NCI-H2081 (cell line): ENCODE results near the gene TTYH3.

Experiments used
- DNase-seq, 2 experiments: peaks; one replicate each; lab custom pipeline; 2025; lab: John Stamatoyannopoulos, UW

Gene TTYH3

DNA sequence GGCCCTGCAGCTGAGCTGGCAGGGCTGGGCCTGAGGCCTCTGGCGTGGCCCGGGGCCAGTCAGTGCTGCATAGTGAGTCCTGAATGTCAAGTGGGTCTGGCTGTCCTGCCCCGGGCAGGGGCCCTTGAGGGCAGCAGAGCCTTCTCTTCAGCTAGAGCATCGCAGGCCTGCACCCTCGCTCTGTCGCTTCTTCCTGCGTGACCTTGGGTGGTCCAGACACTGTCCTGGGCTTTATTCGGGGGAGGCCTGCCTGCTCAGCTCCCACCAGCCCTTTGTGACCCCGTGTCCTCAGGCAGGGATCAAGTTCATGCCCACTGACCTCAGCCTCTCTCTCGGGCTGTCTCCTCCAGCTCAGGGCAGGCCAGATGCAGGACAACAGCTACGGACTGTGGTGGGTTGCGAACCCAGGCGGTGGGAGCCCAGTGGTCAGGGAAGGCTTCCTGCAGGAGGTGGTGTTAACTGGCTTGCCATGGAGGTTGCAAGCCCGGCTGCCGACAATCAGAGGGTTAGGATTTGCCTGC, 3.4 kb downstream of the TTYH3 start:
- no peak for DNase-seq

DNA sequence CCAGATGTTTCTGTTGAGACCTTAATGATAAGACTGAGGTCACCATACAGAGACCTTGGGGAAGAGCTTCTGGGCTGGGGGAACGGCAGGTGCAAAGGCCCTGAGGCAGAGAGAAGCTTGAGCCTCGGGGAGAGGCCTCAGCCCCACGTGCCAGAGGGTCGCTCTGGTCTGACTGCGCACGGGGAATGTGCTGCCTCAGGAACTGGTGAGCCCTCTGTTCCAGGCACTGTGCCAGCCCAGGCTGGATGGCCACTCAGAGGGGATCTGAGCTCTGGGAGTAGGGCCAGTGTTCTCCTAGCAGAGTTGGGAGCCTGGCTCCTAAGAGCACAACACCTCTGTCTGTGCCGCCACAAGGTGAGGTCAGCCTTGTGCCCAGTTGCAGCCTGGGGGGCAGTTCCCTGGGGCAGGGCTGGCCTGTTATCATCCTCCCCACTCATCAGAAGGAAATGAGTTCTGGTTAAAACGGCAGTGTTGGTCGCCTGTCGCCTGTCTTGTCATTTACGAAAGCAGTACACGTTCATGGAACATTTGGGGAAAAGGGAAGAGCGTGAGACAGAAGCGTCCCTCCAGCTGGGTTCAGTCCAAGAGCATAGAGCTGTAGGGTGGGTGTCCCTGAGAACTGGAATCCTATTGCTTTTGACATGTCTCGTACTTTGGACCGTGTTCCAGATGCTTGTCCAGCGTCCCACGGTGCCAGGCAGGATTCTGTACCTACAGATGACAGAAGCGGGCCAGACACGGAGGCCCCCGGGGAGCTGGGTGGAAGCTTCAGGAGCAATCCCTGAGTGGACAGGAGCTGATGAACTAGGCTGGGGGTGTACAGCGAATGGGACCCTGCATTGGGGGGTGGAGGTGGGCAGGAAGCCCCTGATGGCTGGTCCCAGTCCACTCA, 4.3 kb downstream of the TTYH3 start:
- DNase-seq: no peak

DNA sequence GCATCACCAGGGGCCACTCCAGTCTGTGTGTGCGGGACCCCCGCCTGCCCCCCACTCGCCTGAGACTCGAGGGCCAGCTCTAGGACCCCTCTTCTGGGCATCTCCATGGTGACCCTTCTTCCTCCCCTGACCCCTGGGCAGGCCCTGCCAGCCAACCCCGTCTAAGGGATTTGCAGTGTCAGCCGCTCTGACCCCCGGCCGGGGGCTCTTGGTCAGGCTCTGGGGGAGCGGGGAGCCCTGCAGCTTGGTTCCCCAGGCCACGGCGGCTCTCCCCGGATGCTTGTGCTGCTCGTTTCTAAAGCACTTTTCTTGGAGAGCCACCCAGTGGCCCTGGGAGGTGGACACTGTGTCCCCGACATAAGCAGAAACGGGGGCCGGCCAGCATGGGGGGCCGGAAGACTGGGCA, 5.3 kb downstream of the TTYH3 start:
- DNase-seq: no peak

DNA sequence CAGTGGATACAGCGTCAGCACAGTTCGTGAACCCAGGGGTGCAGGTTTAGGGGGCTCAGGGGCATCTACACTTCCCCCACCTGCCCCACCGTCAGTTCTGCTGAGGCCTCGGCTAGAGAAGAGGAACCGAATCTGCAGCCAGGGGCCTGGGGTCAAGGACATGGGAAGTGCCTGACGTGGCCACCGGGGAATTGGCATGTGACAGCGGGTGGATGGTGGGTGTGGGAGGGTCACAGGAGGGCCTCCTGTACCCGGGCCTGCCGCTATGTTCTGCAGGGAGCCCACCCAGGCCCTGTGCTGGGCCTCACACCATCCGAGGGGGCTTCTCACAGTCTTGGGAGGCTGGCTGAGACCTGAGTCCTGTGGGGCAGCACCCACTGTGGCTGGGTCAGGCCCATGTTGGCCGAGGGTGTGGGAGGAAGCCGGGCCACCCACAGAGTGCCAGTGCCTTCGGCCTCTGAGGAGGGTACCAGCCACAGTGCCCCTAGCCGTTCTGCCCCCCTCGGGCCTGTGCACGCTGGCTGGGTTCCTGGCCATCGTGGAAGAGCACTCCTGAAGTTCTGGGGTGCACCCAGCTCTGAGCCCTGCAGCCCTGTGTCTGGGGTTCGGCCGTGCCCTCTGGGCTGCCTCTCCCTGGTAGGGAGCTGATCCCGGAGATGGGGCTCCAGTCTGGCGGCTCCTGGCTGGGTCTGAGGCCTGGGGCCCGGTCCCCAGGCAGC, 5.9 kb downstream of the TTYH3 start:
- DNase-seq: no peak

DNA sequence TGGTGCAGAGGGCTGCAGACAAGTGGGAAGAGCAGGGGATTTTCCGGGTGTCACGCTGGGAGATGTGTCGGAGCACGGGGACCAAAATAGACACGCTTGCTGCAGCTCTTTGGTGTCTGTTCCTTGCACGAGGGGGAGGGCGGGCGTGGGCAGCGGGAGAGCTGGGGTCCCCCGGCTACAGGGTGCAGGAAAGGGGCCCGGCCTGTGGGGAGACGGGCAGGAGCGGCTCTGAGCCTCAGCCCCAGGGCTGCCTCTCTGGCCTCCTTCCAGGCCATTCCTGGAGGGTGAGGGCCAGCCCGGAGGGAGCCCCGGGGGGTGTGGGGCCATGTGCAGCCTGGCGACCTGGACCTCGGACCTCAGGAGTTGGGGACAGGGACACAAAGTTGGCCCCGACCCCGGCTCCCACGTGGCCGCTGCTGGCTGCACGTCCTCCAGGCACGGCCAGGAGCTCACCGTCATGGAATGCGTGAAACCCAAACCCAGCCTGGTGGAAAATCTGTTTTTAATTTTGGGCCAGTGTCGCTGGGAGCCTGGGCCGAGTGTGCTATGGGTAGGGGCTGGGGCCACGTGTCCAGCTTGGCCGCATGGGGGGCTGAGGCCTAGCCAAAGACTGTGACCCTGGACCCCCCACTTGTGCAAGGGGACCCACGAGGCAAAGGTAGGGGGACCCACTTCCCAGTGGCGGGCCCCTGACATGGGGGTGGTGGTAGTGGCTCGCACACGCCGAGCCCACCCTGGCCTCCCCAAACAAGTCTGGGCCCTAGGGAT, 6.6 kb downstream of the TTYH3 start:
- DNase-seq: no peak

DNA sequence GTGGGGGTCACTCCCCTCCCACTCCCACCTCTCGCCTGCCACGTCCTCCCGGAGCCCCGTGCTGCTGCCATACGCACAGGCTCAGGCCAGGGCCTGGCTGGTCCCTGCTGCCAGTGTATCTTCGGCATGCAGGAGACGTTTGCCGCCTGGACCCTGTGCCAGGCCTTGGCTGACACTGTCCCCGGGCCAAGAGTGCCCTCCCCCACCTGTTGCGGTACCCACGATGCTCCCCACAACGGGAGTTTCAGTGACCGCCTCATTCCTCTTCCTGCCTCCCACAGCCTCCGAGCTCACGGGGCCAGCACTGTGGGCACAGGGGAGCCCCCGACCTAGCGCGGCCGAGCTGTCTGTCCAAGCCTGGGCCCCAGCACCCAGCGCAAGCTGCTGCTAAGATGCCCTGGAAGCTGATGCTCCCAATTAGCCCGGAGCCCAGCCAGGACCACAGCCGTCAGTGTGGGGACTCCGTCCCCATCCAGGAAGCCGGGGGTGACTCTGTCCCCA, 7.4 kb downstream of the TTYH3 start:
- DNase-seq: no peak

DNA sequence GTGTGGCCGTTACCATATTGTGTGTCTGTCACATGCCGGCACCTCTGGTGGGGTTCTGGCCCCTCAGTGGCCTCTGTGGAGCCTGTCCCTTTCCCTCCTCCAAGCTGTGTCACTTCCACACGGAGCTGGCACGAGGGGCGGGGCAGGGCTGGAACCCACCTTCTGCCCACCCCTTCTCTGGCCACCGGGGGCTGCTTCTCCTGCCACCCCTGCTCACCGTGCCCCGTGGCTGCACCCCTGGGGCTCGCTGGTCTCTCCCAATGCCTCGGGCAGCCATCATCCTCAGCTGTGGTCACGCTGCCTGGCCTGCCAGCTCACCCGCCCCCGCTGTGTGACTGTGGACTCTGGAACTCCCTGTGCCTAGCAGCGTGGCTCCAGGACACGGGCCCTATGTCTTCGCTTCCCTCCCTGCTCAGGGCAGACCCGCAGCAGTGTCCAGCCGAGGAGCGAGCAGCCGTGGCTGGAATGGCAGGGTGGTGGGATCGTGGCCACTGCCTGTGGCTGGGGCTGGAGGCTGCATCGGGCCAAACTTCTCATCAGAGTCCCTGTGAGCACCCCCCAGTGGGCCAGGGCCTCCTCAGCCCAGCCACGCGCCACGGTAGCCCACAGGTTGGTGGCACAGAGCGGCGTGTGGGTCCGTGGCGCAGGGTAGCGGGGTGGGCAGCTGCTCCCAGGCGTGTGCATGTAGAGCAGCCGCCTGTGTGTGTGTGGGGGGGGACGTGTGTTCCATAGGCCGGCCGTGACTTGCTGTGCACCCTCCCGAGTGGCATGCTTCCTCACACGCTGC, 8.1 kb downstream of the TTYH3 start:
- DNase-seq: no peak

DNA sequence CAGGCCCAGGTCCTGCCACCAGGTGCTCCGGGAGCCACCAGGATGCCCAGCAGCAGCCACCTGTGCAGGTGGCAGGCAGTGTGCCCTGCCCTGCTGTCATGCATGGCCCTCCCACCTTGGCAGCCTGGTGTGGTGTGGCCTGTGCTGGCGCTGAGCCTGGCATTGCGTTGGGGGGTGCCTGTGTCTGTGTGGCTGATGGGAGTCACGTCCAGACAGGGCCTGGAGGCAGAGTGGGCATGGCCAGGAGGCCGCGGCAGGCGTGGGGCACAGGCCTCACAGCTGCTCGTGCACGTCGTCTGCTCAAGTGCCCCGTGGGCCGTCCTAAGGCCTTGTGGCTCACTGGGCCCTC, 8.7 kb downstream of the TTYH3 start:
- peak in 1 of 2 experiments; percentile 63 for DNase-seq

DNA sequence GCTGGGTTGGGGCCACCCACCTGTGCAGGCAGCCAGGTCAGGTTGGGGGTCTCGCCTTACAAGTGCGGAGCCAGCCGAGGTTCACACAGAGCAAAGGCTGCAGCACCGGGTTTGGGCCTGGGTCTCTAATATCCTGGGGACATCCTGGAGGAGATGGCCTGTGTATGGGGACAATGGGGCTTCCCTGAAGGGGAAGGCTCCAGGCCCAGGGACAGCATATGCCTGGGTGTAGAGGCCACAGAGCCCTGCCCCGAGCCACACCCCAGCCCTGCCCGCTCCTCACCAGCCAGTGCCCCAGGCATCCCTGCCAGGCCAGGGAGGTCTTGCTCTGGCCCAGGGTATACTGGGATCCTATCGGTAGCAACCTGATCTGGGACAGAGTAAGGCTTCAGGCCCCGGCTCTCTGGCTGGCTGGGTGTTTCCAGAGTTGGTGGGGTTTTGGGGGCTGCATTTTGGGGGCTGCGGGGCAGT, 9.1 kb downstream of the TTYH3 start:
- no peak for DNase-seq

DNA sequence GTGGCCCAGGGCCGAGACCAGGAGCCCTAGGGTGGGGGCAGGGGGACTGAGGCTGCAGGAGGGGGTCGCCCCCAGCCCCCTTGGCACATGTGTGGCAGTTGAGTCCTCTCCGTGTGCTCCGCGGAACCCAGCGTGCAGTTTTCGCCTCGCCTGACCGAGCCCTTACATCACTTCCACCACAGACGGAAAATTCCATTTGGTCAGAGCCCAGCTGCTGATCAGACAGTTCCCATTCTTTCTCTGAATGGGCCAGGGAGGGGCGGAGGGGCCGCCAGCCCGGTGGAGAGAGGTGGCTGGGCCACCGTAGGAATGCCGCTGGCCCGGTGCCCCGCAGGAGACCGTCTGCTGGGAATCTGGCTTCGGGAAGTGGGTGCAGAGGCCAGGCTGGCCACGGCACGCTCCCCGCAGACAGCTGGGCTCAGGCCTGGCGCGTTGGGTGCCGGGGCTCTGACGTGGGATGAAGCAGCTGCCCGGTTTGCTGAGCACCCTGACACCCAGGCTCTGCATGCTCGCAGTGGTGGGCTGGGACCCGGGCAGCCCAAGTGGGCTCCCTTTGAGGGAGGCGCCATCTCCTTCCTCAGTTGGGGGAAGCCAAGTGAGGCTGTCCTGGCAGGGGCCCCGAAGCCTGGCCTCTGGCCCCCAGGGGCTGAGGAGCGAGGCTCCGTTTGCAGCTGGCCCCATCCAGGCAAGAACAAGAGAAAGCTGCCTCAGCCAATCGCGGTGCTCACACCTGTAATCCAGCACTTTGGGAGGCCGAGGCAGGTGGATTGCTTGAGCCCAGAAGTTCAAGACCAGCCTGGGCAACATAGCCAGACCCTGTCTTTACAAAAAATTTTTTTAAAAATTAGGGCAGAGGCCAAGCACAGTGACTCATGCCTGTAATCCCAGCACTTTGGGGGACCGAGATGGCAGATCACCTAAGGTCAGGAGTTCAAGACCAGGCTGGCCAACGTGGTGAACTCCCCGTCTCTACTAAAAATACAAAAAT, 9.9 kb downstream of the TTYH3 start:
- no peak for DNase-seq

DNA sequence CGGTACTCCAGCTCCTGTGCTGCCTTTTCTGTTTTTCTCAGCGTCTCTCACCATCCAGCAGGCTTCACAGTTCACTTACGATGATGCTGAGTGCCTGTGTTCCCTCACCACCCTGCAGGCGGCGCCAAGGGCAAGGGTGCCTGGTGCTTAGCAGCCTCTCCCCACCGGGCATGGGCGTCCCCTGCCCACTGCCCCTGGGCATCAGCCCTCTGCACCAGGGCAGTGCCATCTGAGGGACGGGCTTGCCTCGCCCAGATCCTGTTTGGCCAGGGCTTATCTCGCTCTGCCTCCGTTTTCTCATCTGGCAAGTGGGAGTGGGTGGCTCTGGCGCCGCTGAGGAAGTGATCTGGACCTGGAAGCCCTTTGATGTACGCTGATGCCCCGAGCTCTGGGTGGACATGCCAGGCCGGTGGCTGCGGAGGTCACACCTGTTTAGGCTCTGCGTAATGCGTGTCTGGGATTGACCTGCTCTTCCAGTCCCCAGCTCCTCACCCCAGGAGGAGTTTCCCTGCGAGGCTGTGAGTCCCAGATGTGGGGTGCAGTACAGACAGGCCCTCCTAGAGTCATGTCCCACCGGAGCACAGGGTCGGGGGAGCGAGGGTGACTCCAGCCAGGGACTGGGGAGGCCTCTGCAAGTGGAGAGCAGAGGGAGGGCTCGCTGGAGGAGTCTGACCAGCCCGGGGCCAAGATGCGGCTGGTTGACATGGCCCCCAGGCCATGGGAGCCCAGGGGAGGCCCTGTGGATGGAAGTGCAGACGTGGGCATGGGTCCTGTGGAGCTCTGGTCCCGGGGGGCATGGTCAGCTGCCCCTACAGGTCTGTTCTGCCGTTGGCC, 11.8 kb downstream of the TTYH3 start:
- no peak for DNase-seq

DNA sequence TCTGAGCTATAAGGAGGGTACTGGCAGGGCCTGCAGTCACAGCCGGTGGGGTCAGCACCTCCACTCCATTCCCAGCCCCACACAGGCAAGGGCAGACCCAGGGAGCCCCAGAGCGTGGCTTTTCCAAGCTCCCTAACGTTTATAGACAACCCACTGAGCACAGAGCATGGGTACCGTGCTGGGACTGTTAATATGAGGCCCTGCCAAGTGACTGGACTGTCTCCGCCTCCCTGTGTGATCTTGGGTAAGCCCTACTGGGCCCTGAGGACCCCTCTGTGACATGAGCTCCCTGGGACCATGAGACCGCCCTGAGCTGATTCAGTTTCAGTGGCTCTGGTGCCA, 12.4 kb downstream of the TTYH3 start:
- no peak for DNase-seq

DNA sequence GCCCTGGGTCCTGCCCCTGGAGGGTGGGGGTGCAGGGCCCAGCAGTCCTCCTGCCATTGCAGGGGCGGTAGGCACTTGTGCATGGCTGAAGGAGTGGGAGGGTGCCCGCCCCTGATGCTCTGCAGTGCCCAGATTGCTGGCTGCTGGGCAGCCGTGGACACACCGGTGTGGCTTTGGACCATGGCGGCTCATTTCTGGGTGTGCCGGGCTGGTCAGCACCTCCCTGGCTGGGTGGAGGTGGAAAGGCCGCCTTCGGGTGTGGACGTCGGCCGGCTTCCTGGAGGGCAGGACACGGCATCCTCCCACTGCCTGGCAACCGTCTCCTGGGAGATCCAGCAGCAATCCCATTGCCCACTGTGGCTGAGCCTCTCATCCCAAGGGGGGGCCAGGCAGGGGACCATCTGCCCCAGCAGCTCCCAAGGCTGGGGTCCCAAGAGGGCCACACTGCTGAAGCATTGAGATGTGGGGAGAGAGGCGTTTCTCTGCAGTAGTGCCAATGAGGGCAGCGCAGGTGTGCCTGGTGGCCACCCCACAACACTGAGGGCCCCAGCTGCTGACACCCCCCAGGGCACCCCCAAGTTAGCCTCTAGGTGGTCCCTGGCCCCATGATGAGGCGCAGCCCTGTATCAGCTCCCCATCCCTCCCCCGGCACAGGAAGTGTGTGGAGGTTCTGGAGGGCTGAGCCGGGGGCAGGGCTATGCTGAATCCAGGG, 12.9 kb downstream of the TTYH3 start:
- DNase-seq: no peak

DNA sequence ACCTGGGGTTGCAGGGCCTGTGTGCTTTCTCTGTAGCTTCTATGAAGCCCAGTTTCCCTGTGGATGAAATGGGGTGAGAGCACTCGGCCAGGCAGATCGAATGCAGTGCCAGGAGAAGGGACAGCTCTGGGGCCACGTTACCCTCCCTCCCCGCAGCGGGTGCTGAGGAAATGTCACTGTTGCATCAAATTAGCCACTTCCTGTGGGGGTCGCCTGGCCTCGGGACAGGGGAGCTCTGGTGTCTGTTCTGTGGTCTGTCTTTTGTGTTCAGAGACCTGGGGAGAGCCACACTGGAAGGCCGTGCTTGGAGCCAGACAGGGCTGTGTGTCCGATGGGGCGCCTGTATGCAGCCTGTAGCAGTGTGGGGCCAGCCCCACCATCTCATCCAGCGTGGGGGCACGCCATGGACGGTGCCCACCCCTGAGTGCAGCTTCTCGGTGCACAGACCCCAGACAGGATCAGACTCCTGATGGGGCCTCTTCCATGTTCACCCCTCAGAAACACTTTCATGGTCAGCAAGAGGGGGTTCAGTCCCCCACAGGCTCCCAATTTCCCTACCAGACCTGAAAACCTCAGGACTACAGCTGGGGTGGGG, 13.6 kb downstream of the TTYH3 start:
- no peak for DNase-seq

DNA sequence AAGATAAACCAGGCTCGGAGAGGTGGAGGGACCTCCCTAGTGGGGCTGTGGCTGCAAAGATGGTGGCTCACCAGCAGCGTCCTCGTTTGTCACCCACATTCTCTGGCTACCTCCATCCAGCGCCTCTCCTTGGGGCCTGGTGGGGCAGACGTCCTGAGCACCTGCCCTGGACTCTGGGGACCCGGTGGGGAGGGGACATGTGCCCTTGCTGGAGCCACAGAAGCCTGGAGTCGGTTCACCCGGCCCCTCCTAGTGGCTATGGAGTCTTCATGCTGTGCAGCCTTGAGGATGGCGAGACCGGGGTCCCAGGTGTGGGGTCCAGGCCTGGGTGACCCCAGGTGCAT, 14.5 kb downstream of the TTYH3 start:
- DNase-seq: no peak

DNA sequence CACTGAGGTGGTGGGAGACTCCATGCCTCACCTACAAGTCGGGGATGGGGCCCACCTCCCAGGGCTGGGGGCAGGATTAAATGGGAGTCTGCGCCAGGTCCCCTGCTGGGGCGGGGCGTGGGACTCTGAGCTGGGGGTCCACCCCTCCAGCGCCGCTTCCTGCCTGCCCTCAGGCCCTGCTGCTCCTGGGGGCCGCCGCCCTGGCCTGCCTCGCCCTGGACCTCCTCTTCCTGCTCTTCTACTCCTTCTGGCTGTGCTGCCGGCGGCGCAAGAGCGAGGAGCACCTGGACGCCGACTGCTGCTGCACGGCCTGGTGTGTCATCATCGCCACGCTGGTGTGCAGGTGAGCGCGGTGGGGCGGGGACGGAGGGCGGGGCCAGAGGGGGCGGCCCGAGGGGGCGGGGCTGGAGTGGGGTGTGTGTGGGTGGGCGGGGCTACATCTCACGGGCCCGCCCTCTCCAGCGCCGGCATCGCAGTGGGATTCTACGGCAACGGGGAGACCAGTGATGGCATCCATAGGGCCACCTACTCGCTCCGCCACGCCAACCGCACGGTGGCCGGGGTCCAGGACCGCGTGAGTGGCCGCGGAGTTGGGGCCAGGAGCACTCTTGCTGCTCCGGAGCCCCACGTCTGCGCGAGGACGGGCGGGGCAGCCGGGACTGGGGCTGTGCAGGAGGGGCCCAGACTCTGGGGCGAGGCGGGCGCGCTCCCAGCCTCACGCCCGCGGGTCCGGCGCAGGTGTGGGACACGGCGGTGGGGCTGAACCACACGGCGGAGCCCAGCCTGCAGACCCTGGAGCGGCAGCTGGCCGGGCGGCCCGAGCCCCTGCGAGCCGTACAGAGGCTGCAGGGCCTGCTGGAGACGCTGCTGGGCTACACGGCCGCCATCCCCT, 15.1 kb downstream of the TTYH3 start:
- no peak for DNase-seq

DNA sequence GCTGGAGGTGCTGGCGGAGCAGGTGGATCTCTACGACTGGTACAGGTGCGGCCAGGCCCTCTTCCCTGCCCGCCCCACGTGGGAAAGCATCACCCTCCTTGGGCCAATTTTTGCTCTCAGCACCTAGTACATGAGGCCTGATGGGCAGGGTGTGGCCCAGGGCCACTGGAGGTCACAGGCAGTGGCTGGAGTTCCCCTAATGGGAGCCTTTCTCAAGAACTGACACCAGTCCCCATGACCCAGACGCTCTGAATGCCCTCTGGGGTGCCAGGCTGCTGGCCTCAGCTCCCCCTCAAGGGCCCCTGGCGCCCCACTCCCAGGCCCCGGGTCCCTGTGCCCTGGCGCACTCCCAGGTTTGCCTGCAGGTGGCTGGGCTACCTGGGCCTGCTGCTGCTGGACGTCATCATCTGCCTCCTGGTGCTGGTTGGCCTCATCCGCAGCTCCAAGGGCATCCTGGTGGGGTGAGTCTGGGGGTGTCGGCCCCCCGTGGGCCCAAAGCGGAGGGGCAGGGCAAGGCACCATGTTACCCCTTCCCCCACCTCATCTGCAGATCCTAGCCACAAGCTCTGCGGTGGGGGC, 15.9 kb downstream of the TTYH3 start:
- DNase-seq: no peak
